GM12875 (cell line): Measurements from ENCODE around the gene SOBP.

Experiments used
- H3K4me3 ChIP-seq: one replicate; pipeline ENCODE4 v1.5.1; 2011; ENCODE audit warnings: low read depth, low read length, control low read depth
- CTCF ChIP-seq: IDR thresholded peaks from 2 replicates; pipeline ENCODE4 v1.5.1; 2011; ENCODE audit warnings: low read depth, mild to moderate bottlenecking, control low read depth, inconsistent platforms, low read length, moderate library complexity, borderline replicate concordance; ENCODE audit not compliant: insufficient read depth

Gene SOBP

GRCh38 chr6:107616775-107617174, 126.9 kb downstream of the SOBP start:
- no peak for TF ChIP-seq CTCF
- no peak overlapping the region for H3K4me3 ChIP-seq

- no peak overlapping the region for H3K4me3 ChIP-seq
- TF ChIP-seq CTCF: no peak
Measured at GRCh38 chr6:107617341-107617932, 127.5 kb downstream of the SOBP start.

GRCh38 chr6:107618672-107619071, 128.8 kb downstream of the SOBP start:
- H3K4me3 ChIP-seq: no peak overlapping the region
- TF ChIP-seq CTCF: no peak

- TF ChIP-seq CTCF: no peak
- no peak overlapping the region for H3K4me3 ChIP-seq
Measured at GRCh38 chr6:107620732-107621131, 130.8 kb downstream of the SOBP start.

GRCh38 chr6:107621229-107621937, 131.5 kb downstream of the SOBP start:
- TF ChIP-seq CTCF: no peak
- no peak overlapping the region for H3K4me3 ChIP-seq

- no peak for TF ChIP-seq CTCF
- no peak overlapping the region for H3K4me3 ChIP-seq
Measured at GRCh38 chr6:107622269-107622668, 132.4 kb downstream of the SOBP start.

- no peak overlapping the region for H3K4me3 ChIP-seq
- TF ChIP-seq CTCF: no peak
Measured at GRCh38 chr6:107624050-107624449, 134.1 kb downstream of the SOBP start.
